ENCODE results near the gene MBOAT7.
"Not testable (repeated sequence)": the region's sequence is repeated elsewhere in the genome, so short reads cannot be mapped to it uniquely, and the experiment has no call there.

MBOAT7 gene

DNA sequence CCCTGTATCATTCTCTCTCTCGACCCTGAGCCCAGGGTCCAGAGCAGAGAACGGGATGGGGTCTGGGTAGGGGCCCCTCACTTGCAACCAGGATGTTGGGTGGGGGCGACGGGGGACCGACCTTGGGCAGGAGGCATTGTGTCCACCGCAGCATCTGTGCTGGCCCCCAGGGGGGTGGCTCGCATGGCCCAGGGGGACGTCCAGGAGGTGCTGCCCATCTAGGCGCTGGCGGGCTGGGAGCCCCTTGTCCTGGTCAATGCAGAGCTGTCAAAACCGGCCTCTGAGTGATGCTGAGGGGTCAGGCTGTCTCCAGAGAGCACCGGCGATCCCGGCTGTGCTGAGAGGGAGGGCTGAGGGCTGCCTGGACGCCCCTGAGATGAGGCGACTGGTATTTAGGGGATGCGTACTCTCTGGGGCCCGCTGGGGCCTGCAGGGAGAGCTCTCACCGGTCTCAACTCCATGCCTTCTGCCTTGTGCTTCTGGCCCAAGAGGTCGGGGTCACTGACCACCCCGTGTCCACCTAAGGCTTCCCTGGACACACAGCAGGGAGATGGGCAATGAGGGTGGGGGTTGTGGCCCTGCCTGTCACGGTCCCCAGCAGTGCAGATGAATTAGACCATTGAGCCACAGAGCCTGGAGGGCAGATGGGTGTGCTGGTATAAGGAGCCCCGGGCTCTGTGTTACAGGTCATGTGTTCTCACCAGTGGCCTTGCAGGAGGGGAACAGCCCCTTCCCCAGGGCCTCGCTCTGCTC is 19.9 kb upstream of the MBOAT7 start:
- no peak for DNase-seq

DNA sequence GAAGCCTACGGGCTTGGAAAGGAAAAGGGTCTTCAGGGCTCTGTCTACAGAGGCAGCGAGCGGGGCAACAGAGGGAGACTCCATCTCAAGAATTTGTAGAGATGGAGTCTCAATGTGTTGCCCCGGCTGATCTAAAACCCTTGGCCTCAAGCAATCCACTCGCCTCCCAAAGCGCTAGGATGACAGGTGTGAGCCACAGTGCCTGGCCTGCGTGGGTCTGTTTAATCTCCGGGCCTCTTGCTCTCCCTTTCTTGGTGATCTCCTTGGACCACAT is 19.3 kb upstream of the MBOAT7 start:
- DNase-seq = no peak

DNA sequence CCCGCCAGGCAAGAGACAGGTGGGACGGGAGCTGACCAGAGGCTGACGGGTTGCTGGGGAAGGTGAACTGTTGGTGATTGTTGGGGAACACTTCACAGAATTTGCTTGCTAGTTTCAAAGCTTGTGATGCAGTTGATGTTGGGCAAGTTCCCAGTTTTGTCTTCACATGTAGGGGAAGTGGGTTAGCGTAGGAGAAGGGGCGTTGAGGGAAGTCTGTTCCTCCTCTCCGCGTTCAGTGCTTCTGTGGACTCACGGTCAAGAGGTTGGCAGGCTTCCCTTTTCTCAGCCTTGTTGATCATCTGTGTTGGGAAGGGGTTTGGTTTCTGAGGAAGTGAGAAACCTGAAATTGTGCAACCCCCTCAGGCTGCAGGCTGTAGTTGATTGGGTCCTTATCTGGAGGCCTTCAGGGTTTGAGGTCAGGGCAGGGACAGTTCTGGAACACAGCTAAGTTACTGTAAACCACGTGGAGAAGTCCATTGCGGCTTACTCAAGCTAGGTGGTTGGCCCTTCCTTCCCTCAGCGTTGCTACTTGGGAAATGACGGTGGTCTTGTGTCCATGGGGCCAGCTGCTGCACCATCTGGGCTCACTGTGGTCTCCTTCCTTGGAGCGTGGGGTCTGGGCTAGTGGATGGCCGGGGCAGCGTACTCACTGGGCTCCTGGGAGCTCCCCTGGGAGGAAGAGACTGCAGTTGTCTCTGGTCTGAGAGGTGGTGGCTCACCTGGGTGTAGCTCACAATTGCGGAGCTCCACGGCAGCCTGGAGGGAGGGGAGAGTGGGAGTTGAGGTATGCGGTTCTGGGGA is 18.8 kb upstream of the MBOAT7 start:
- peak; percentile 49 for DNase-seq

DNA sequence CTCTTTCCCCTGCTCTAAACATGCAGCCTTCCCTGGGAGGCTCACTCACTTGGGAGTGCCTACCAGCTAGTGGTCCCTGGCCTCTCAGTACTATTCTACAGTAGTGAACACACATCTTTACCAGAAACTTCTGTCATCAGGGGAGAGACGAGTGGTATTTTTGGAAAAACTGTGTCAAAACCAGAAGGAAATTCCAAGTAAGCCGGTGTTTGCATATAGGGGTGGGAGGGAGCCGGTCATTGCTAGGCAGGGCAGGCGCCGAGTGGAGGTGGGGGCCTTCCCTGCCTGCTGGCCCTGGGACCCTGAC is 18.2 kb upstream of the MBOAT7 start:
- no peak for DNase-seq

DNA sequence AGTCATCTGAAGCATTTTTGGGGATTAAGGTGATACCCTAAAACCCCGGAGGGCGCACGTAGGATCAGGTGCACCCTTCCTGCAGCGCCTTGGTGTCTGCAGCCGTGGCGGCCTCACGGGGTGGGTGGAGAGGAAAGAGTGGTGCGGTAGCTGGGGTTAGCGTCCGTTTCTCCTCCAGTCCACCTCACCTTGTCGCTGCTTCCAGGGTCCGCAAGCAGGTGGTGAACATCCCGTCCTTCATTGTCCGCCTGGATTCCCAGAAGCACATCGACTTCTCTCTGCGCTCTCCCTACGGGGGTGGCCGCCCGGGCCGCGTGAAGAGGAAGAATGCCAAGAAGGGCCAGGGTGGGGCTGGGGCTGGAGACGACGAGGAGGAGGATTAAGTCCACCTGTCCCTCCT is 17.8 kb upstream of the MBOAT7 start:
- DNase-seq = not testable (repeated sequence)

DNA sequence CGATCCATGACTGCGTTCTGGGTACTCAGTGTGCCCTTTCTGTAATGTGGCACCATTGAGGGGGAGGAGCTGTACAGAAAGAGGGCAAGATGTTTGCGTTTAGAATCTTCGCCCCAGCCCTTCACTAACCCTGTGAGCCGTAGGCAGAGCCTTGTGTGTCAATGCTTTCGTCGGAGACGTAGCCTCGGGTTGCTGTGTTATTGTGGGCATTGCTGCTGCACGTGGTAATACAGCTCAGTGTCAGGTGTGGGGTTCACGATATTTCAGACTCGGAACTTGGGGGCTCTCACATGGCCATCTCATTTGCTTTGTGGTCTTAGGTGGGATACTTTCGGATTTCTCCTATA is 17.4 kb upstream of the MBOAT7 start:
- no peak for DNase-seq

DNA sequence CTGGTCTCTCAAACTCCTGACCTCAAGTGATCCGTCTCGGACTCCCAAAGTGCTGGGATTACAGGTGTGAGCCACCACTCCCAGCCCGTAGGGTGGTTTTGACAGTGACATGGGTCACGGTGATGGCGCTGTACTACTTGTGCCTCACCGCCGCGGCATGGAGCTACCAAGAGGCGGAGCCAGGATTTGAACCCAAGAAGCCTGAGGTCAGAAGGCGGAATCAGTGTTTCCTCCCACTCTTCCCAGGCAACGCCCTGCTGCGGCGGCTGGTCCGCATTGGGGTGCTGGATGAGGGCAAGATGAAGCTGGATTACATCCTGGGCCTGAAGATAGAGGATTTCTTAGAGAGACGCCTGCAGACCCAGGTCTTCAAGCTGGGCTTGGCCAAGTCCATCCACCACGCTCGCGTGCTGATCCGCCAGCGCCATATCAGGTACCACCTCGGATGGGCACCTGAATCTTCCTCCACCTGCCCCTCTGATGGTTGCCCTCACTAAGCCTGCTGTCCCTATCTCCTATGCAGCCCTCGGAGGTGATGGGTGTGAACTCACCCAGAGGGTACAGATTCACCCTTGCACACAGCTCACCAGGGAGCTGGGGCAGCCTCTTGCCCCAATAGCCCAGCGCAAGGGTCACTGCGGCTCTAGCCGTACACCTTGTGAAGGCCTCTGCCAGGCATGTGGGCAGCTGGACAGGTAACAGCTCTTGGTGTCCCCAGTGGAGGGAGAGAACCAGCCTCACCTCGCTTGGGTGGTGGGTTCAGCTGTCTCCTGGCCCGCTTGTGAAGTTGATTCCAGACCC is 16.9 kb upstream of the MBOAT7 start:
- no peak for DNase-seq

DNA sequence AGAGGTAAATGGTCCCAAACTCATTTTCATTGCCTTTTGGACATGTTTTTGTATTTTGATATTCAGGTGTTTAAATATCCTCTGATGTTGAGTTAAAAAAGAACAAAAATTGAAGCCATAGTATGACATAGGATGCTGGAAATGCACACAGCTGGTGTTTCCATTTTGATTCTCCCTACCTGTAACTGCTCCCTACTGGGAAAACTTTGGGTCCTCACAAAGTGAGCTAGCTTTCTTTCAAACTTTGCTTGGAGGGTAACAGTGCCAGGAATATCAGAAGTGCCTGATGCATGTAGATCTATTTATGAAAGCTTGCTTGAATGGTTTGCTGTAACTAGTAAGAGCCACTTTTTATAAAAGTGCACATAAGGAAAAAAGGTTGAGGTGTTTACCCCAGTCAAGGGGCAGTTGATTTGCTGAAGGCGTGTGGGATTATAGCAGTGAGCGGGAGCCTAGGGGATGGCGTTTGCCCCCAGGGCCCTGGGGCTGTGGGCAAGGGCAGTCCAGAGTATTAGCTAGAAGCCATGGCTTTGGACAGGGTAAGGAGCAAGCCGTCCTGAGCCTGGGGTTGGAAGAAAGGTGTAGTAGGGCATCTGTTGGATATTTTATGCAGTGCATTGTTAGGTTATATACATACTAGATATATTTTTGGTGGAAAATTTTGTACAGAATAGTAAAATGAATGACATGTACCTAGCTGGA is 15.5 kb upstream of the MBOAT7 start:
- DNase-seq = no peak

DNA sequence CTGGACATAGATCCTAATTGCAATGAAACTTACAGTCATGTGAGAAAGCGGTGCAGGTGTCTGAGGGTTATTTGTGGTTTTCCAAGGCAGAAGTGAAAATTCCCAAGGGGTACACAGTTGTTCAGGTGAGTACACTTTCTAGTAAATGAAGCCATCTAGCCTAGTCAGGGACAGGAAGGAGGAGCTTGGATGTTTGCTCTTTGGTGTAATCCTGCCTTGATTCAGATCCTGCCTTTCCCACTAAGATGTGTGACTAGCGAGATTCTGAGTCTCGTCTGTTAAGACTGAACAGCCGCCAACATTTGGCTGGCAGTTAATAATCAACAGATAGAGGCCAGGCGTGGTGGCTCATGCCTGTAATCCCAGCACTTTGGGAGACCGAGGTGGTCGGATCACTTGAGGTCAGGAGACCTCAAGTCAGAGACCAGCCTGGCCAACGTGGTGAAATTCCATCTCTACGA is 13.8 kb upstream of the MBOAT7 start:
- DNase-seq = no peak

DNA sequence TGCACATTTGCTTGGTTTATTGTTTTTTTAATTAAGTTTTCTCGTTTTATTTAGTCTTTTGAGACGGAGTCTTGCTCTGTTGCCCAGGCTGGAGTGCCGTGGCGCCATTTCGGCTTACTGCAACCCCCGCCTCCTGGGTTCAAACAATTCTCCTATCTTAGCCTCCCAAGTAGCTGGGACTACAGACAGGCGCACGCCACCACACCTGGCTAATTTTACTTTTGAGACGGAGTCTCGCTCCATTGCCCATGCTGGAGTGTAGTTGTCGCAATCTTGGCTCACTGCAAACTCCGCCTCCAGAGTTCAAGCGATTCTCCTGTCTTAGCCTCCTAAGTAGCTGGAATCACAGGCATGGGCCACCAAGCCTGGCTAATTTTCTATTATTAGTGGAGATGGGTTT is 12.6 kb upstream of the MBOAT7 start:
- DNase-seq = no peak

DNA sequence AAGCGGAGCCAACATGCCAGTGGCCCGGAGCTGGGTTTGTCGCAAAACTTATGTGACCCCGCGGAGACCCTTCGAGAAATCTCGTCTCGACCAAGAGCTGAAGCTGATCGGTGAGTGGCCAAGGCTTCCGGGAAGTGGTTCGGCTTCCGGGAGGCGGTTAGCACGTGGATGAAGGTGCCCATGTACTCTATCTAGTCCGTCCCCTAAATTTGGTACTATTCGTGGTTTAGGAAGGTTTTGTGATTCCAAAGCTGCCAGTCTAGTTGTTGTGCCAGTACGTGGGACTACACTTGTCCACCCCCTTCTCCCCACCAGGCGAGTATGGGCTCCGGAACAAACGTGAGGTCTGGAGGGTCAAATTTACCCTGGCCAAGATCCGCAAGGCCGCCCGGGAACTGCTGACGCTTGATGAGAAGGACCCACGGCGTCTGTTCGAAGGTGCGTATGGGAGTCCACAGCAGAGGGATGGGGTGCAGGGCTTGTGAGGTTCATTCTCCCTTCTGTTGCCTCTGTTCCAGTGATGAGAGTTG is 11.9 kb upstream of the MBOAT7 start:
- DNase-seq = no peak

DNA sequence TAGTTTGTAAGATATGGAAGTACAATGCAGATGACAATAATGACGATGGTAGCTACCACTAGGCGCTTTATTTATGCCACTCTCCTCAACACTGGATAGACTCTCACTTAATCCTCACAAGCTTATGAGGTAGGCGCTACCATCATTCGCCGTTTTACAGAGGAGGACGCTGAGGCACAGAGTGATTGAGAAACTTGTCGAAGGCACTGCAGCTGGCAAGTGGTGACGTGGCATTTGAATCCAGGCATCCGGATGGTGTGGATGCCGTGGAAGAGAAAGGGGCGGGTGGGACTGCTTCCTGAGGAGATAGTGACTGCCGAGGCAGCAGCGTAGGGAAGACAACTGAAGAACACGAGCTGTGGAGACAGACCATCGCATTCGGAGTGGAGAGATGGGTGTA is 10.0 kb upstream of the MBOAT7 start:
- DNase-seq = no peak

DNA sequence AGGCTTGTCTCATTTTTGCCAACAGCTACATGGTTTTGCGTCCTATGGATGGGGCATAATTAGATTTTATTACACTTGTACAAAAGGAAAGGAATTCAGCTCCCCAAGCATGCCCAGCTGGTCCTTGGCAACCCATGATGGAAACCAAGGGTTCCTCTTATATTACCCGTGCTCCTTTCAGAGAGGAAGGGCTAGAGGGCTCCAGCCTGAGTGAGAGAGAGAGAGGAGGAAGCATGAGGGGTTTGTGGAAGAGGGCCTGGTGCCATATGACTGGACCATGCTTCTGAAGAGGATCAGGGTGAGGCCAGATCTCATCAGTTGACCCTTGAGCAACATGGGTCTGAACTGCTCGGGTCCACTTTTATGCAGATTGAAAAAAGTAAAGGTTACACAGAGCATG is 7.7 kb upstream of the MBOAT7 start:
- no peak for DNase-seq

DNA sequence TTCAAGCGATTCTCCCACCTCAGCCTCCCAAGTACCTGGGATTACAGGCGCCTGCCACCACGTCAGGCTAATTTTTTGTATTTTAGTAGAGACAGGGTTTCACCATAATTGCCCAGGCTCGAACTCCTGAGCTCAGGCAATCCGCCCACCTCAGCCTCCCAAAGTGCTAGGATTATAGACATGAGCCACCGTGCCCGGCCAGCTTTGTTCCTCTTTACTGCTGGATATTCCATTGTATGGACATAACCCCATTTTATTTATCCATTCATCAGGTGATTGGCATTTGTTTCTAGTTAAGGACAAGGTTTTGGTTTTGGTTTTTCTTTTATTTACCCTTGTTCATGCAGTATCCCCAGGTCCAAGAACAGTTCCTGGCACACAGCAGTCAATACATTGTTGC is 7.2 kb upstream of the MBOAT7 start:
- no peak for DNase-seq

DNA sequence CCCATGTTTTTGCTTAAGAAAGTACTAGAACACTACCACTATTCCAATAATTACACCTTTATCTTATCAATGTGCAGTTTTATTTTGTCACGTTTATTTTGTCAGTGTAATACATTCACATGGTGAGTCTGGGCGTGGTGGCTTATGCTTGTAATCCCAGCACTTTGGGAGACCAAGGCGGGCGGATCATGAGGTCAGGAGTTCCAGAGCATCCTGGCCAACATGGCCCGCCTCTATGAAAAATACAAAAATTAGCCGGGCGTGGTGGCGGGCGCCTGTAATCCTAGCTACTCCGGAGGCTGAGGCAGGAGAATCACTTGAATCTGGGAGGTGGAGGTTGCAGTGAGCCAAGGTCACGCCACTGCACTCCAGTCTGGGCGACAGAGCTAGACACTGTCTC is 5.1 kb upstream of the MBOAT7 start:
- not testable (repeated sequence) for DNase-seq

DNA sequence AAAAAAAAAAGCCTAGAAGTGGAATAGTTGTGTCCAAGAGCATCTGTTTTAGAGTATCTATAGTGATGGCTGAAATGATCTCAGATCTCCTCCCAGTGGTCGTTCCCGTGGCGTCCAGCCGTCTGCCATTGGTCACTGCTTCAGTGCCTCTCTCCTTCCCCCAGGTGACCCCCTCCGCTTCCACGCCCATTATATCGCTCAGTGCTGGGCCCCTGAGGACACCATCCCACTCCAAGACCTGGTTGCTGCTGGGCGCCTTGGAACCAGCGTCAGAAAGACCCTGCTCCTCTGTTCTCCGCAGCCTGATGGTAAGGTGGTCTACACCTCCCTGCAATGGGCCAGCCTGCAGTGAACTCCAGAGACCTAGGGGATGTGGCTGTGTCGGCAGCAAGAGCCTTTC is 3.6 kb upstream of the MBOAT7 start:
- DNase-seq = no peak

DNA sequence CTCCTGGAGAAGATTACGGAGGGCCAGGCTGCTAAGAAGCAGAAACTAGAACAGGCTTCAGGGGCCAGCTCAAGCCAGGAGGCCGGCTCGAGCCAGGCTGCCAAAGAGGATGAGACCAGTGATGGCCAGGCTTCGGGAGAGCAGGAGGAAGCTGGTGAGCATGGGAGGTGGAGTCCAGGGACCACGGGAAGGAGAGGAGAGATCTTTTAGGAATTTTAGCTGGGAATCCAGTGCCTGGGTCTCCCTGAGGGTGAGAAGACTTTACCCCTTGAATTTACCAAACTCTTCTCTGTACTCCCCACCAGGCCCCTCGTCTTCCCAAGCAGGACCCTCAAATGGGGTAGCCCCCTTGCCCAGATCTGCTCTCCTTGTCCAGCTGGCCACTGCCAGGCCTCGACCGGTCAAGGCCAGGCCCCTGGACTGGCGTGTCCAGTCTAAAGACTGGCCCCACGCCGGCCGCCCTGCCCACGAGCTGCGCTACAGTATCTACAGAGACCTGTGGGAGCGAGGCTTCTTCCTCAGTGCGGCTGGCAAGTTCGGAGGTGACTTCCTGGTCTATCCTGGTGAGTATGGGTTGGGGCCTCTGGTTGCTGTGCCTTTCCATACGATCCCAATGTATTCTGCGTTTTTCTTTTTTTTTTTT is 2.6 kb upstream of the MBOAT7 start:
- DNase-seq = no peak

DNA sequence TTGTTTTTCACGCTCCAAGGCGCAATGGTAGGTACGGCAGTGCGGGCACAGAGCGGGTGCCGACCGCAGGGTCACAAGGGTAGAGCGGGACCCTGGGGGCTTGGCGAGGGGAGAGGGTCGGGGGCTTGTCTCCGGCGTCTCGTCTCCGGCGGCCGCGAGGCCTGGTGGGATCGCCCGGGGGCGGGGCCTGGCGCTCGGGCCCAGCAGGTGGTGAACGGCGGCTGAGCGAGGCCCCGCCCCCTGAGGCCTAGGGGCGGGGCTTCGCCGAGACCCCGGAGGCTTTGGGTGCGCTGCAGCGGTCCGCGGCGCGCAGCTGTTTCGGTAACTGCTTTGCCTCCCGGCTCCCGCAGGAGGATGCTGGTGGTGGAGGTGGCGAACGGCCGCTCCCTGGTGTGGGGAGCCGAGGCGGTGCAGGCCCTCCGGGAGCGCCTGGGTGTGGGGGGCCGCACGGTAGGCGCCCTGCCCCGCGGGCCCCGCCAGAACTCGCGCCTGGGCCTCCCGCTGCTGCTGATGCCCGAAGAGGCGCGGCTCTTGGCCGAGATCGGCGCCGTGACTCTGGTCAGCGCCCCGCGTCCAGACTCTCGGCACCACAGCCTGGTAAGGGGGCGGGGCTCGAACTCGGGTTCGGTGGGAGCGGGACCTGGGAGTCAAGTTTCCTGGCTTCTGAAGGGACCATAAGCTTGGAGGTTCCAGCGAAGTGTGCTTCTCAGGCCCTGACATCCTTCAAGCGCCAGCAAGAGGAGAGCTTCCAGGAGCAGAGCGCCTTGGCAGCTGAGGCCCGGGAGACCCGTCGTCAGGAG is 1.8 kb upstream of the MBOAT7 start, which contains the start of gene TSEN34:
TSS of gene TSEN34 (plus strand) at position 298 of the 800 bp plus-strand sequence. CDS start at position 355, 57 bp downstream.
- peak; percentile 92 for DNase-seq

DNA sequence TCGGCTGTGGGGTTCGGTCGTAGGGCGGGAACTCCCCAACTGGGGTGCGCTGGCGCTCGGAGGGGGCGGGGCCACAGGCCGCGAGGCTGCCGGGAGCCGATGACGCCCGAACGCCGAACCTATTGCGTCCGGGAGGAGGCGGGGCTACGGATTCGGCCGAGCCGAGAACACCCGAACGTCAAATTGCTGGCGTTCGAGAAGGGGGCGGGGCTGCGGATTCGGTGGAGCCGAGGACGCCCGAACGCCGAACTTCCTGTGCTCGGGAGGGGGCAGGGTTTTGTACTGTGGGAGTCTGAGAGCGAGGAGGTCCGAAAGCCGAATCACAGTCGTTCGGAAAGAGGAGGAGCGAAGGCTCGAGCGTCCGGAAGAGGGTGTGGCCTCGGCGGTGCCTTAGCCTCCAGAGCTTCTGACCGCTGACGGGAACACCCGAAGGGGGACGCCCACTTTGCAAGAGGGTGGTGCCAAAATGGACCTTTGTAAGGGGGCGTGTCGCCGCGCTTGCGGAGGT is 1.2 kb upstream of the MBOAT7 start:
- peak; percentile 100 for DNase-seq

DNA sequence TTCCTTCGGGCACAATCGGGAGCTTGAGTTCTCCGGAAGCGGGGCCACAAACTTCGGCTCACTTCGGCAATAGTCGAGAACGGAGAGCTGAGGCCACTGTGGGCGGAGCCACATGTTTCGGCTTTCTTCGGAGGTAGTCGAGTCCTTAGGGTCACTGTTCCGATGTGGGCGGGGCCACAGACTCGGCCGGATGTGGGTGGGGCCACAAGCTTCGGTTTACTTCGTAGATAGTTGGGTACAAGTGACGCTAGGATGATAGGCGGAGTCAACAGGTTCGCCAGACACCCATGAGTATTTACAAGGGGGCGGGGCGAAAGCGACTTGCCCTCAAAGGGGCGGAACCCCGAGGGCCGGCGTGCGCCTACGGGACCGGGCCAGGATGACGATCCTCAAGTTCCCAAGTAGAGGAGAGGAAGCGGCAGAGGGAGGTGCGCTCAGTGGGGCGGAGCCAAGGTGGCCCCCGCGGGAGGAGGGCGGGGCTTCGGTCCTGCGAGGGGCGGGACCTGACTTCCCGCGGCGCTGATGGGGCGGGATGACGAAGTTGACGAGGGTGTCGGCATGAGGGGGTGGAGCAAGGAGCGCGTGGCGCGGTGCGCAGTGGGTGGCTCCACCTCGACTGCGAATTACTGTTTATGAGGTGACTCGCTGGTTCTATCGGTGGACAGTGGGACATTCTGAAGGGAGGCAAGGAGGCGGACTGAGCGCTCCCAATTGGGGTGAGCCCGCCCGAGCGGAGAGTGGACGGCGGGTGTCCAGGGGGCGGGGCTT is 539 bp upstream of the MBOAT7 start:
- peak; percentile 100 for DNase-seq

Data from CD4-positive, alpha-beta T cell treated with Interleukin-12 subunit alpha and Interleukin-12 subunit beta, for 1 hour (primary cell).